GM21717 (cell line): Measurements from ENCODE around the gene SYNGR3.
"Not testable (repeated sequence)": the region's sequence is repeated elsewhere in the genome, so short reads cannot be mapped to it uniquely, and the experiment has no call there.

ENCODE experiments used
- ATAC-seq: cut with Tn5 transposase; IDR thresholded peaks from one replicate; pipeline ENCODE4 v1.9.1; 2021; ENCODE audit warnings: mild to moderate bottlenecking, moderate library complexity; ENCODE audit not compliant: unreplicated experiment

The SYNGR3 gene

GRCh38 chr16:1959269-1960039 lies 30.3 kb upstream of the SYNGR3 start, which contains the start of gene NDUFB10:
TSS of gene NDUFB10 (plus strand) at chr16:1959538. CDS start at chr16:1959625, 87 bp downstream.
- ATAC-seq = no peak

- ATAC-seq = no peak
These were observed 28.8 kb upstream of the SYNGR3 start for GRCh38 chr16:1960665-1961630.

GRCh38 chr16:1961651-1962067 lies 28.1 kb upstream of the SYNGR3 start:
- no peak for ATAC-seq

- ATAC-seq = not testable (repeated sequence)
These were observed 27.3 kb upstream of the SYNGR3 start for GRCh38 chr16:1962161-1963153.

- ATAC-seq = peak; percentile 5
These were observed 25.8 kb upstream of the SYNGR3 start for GRCh38 chr16:1963806-1964505.

GRCh38 chr16:1964506-1965395 lies 25.0 kb upstream of the SYNGR3 start, which contains the start of gene RPS2:
TSS of gene RPS2 (minus strand) at chr16:1964826. CDS start at chr16:1964625, 201 bp downstream.
- peak; percentile 73 for ATAC-seq

GRCh38 chr16:1965396-1966001 lies 24.3 kb upstream of the SYNGR3 start:
- ATAC-seq = no peak

GRCh38 chr16:1966460-1966859 lies 23.3 kb upstream of the SYNGR3 start, which contains the start of gene RNF151:
TSS of gene RNF151 (plus strand) at chr16:1966856. CDS start at chr16:1966882, 26 bp downstream.
- ATAC-seq = no peak

GRCh38 chr16:1968146-1968953 lies 21.4 kb upstream of the SYNGR3 start:
- no peak for ATAC-seq

GRCh38 chr16:1971796-1972489 lies 17.8 kb upstream of the SYNGR3 start, which contains the start of gene TBL3:
TSS of gene TBL3 (plus strand) at chr16:1972053. CDS start at chr16:1972165, 112 bp downstream.
- peak; percentile 57 for ATAC-seq

GRCh38 chr16:1972490-1972877 lies 17.3 kb upstream of the SYNGR3 start:
- ATAC-seq = no peak

GRCh38 chr16:1973461-1974156 lies 16.2 kb upstream of the SYNGR3 start:
- ATAC-seq = no peak

GRCh38 chr16:1974157-1975070 lies 15.4 kb upstream of the SYNGR3 start:
- ATAC-seq = no peak

GRCh38 chr16:1975432-1976215 lies 14.1 kb upstream of the SYNGR3 start:
- ATAC-seq = no peak
